Panc1 (cell line): ENCODE data around the gene SLC35A2.
"Not testable (repeated sequence)": the region's sequence is repeated elsewhere in the genome, so short reads cannot be mapped to it uniquely, and the experiment has no call there.

Experiments used
- TF ChIP-seq, protein P1 (sequence below): fragments of 450-650 bp; IDR thresholded peaks from 2 replicates; pipeline ENCODE4 v1.5.1; 2017; ENCODE audit warnings: mild to moderate bottlenecking
- TF ChIP-seq, protein P2 (sequence below), 2 experiments: IDR thresholded peaks; 2 replicates each; pipeline ENCODE4 v1.6.1; 2011 to 2012; ENCODE audit warnings: low read depth in 2 of 2, control low read depth in 1 of 2, low read length in 1 of 2, mild to moderate bottlenecking in 1 of 2, moderate library complexity in 1 of 2; ENCODE audit not compliant: insufficient read depth in 1 of 2

- TF ChIP-seq, protein P1, sequence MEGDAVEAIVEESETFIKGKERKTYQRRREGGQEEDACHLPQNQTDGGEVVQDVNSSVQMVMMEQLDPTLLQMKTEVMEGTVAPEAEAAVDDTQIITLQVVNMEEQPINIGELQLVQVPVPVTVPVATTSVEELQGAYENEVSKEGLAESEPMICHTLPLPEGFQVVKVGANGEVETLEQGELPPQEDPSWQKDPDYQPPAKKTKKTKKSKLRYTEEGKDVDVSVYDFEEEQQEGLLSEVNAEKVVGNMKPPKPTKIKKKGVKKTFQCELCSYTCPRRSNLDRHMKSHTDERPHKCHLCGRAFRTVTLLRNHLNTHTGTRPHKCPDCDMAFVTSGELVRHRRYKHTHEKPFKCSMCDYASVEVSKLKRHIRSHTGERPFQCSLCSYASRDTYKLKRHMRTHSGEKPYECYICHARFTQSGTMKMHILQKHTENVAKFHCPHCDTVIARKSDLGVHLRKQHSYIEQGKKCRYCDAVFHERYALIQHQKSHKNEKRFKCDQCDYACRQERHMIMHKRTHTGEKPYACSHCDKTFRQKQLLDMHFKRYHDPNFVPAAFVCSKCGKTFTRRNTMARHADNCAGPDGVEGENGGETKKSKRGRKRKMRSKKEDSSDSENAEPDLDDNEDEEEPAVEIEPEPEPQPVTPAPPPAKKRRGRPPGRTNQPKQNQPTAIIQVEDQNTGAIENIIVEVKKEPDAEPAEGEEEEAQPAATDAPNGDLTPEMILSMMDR: not testable (repeated sequence)
- TF ChIP-seq, protein P2, sequence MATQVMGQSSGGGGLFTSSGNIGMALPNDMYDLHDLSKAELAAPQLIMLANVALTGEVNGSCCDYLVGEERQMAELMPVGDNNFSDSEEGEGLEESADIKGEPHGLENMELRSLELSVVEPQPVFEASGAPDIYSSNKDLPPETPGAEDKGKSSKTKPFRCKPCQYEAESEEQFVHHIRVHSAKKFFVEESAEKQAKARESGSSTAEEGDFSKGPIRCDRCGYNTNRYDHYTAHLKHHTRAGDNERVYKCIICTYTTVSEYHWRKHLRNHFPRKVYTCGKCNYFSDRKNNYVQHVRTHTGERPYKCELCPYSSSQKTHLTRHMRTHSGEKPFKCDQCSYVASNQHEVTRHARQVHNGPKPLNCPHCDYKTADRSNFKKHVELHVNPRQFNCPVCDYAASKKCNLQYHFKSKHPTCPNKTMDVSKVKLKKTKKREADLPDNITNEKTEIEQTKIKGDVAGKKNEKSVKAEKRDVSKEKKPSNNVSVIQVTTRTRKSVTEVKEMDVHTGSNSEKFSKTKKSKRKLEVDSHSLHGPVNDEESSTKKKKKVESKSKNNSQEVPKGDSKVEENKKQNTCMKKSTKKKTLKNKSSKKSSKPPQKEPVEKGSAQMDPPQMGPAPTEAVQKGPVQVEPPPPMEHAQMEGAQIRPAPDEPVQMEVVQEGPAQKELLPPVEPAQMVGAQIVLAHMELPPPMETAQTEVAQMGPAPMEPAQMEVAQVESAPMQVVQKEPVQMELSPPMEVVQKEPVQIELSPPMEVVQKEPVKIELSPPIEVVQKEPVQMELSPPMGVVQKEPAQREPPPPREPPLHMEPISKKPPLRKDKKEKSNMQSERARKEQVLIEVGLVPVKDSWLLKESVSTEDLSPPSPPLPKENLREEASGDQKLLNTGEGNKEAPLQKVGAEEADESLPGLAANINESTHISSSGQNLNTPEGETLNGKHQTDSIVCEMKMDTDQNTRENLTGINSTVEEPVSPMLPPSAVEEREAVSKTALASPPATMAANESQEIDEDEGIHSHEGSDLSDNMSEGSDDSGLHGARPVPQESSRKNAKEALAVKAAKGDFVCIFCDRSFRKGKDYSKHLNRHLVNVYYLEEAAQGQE (IDR thresholded peaks at IDR 0.05; ENCODE audit: insufficient read depth in 1 of 2, low read depth in 2 of 2, low read length in 1 of 2): not testable (repeated sequence)
Observed at GRCh38 chrX:48853494-48853893, 58.0 kb downstream of the SLC35A2 start.
